ENCODE data around the gene SCMH1. TPM values are rescaled to one million over a fixed set of nuclear protein-coding genes. Genes with fewer than 3 reads are reported as not detected.

The SCMH1 gene
- total RNA-seq, 2 experiments from 2014 or later: 25.3 to 26.1 TPM

DNA sequence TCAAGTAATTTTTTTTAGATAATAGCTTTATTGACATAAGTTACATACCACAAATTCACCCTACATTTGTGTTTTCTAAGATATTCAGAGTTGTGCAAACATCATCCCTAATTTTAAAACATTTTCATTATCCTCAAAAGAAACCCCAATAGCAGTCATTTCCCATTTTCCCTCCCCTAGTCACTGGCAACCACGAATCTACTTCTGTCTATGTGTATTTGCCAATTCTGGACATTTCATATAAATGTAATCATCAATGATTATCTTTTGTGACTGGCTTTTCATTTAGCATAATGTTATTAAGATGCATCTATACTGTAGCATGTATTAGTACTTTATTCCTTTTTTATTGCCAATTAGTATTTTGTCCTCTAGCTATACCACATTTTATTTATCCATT is 131.8 kb downstream of the SCMH1 start:
- ChIA-PET CTCF (no interaction called here), POLR2A (no interaction called here)
- Mint-ChIP-seq H3K4me3 (no peak overlapping the region), H3K9me3 (no peaks in the 10 kb centered on the region), H3K27me3 (no peaks in the 10 kb centered on the region), H3K36me3 (ENCODE audit: low read depth) (peaks cover 33% of the 10 kb centered on the region), H3K4me1 (ENCODE audit: low read depth) (peaks cover 3% of the 10 kb centered on the region), H3K27ac (no peak overlapping the region)
- TF ChIP-seq, protein P1, sequence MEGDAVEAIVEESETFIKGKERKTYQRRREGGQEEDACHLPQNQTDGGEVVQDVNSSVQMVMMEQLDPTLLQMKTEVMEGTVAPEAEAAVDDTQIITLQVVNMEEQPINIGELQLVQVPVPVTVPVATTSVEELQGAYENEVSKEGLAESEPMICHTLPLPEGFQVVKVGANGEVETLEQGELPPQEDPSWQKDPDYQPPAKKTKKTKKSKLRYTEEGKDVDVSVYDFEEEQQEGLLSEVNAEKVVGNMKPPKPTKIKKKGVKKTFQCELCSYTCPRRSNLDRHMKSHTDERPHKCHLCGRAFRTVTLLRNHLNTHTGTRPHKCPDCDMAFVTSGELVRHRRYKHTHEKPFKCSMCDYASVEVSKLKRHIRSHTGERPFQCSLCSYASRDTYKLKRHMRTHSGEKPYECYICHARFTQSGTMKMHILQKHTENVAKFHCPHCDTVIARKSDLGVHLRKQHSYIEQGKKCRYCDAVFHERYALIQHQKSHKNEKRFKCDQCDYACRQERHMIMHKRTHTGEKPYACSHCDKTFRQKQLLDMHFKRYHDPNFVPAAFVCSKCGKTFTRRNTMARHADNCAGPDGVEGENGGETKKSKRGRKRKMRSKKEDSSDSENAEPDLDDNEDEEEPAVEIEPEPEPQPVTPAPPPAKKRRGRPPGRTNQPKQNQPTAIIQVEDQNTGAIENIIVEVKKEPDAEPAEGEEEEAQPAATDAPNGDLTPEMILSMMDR (IDR thresholded peaks at IDR 0.05): no peak
- no peak for ATAC-seq
- DNase-seq: no peak
- intact Hi-C loops (cut with micrococcal nuclease): no loop called here

DNA sequence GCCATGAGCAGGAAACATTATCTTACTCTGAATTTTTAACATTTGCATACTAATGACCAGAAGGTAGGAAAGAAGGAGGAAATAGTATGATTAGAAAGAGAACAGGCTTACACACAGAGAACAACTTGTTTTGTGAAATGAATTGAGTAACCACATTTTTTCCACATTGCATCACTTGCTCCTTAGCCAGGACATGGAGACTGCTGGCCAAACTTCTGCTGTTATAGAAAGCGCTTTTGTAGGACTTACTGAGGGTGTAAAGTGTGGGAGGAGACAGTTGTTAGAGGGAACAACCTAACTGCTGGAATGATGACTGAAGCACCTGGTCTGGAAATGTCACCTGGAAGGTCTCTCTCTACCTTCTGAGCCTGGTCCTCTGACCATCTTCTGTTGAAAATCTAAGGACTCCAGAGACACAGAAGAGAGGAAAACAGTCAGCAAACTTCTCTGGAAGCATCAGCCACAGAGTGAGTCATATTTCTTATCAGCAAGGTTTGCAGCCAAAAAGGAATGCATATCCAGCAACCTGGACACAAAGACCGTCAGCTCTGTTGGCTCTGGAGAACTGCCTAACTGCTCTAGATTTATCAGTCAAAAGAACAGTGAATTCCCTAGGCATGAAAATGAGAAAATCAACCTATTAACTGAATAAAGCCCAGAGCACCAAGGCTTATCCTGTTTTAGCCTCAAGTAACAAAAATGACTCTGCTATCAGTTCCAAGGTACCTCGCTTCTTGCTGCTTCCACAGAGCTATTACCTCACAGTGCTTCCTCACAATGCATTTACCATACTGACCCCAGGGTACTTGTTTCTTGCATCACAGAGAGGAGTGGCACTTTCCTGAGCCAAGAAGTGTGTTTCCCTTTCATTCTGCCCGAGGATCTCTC is 132.6 kb downstream of the SCMH1 start:
- POLR2A ChIA-PET: no interaction called here
- CTCF ChIA-PET: no interaction called here
- peaks cover 3% of the 10 kb centered on the region for H3K4me1 Mint-ChIP-seq (ENCODE audit: low read depth)

GRCh38 chr1:41108696-41109275 is 133.3 kb downstream of the SCMH1 start:
- POLR2A ChIA-PET: no interaction called here
- H3K27me3 Mint-ChIP-seq: no peaks in the 10 kb centered on the region

More for the DNA sequence above, 132.6 kb downstream of the SCMH1 start:
- Mint-ChIP-seq H3K9me3 (no peaks in the 10 kb centered on the region), H3K27ac (no peak overlapping the region), H3K36me3 (ENCODE audit: low read depth) (peaks cover 33% of the 10 kb centered on the region), H3K4me3 (no peak overlapping the region), H3K27me3 (no peaks in the 10 kb centered on the region)
- TF ChIP-seq, protein P1 (IDR thresholded peaks at IDR 0.05): no peak
- DNase-seq (no peak), ATAC-seq (no peak)
- intact Hi-C loops (cut with micrococcal nuclease): no loop called here

DNA sequence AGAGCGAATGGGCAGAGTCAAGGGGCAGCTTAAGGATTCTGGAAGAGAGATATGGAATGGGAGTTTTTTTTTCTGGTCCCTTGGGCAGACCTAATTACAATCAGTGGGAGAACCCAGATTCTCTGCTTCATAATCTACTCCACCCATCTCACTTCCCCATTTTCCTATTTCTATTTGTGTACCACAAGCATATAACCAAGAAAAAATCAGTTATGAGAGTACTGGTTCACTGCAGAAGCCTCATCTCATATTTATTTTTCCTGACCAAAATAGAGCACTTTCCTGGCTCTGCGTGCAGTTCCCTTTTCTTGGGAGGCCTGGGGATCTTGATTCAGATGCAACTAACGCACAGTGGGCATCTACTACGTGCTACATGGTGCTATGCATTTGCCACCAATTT is 138.3 kb downstream of the SCMH1 start:
- CTCF ChIA-PET: no interaction called here
- POLR2A ChIA-PET: no interaction called here
- TF ChIP-seq, protein P1 (IDR thresholded peaks at IDR 0.05): no peak
- no peak for DNase-seq
- no peak for ATAC-seq
- Mint-ChIP-seq H3K36me3 (ENCODE audit: low read depth) (peaks cover 14% of the 10 kb centered on the region), H3K27ac (no peak overlapping the region), H3K27me3 (no peaks in the 10 kb centered on the region), H3K4me1 (ENCODE audit: low read depth) (peaks cover 2% of the 10 kb centered on the region), H3K9me3 (no peaks in the 10 kb centered on the region), H3K4me3 (no peak overlapping the region)
- intact Hi-C loops (cut with micrococcal nuclease): no loop called here

More at GRCh38 chr1:41108696-41109275, 133.3 kb downstream of the SCMH1 start:
- no peak for ATAC-seq
- peaks cover 3% of the 10 kb centered on the region for H3K4me1 Mint-ChIP-seq (ENCODE audit: low read depth)
- no peak overlapping the region for H3K27ac Mint-ChIP-seq
- TF ChIP-seq, protein P1 (IDR thresholded peaks at IDR 0.05): no peak
- H3K9me3 Mint-ChIP-seq: no peaks in the 10 kb centered on the region
- peaks cover 33% of the 10 kb centered on the region for H3K36me3 Mint-ChIP-seq (ENCODE audit: low read depth)
- intact Hi-C loops (cut with micrococcal nuclease): no loop called here
- CTCF ChIA-PET: interaction anchor here (0.9 kb wide), 1 partner anchor 15 kb away, joined by 3 read pairs; no protein-coding TSS in a partner anchor
- no peak for DNase-seq
- no peak overlapping the region for H3K4me3 Mint-ChIP-seq

GRCh38 chr1:41102653-41103052 is 139.5 kb downstream of the SCMH1 start:
- H3K36me3 Mint-ChIP-seq (ENCODE audit: low read depth): peaks cover 10% of the 10 kb centered on the region

More at GRCh38 chr1:41102653-41103052, 139.5 kb downstream of the SCMH1 start:
- TF ChIP-seq, protein P1 (IDR thresholded peaks at IDR 0.05): no peak
- intact Hi-C loops (cut with micrococcal nuclease): no loop called here
- H3K27ac Mint-ChIP-seq: no peak overlapping the region
- H3K4me3 Mint-ChIP-seq: no peak overlapping the region
- H3K27me3 Mint-ChIP-seq: no peaks in the 10 kb centered on the region
- H3K4me1 Mint-ChIP-seq (ENCODE audit: low read depth): peaks cover 2% of the 10 kb centered on the region
- DNase-seq (no peak), ATAC-seq (no peak)
- ChIA-PET CTCF (no interaction called here), POLR2A (no interaction called here)
- no peaks in the 10 kb centered on the region for H3K9me3 Mint-ChIP-seq
